ENCODE results near the gene KRTAP19-4.
"Not testable (repeated sequence)": the region's sequence is repeated elsewhere in the genome, so short reads cannot be mapped to it uniquely, and the experiment has no call there.

Gene KRTAP19-4

GRCh38 chr21:30497065-30497464, at the start of gene KRTAP19-4:
KRTAP19-4 (minus strand) TSS chr21:30497165; CDS start chr21:30497110, 55 bp downstream.
- DNase-seq (ENCODE audit: low read depth in 2 of 2, low spot score in 1 of 2): no peak

- no peak for DNase-seq (ENCODE audit: low read depth in 2 of 2, low spot score in 1 of 2)
These were observed 44.8 kb upstream of the KRTAP19-4 start, which contains the start of gene KRTAP19-6 for GRCh38 chr21:30541764-30542163. KRTAP19-6 (minus strand) TSS chr21:30541864; CDS start chr21:30541833, 31 bp downstream.

- no peak for DNase-seq (ENCODE audit: low read depth in 2 of 2, low spot score in 1 of 2)
These were observed 21.9 kb upstream of the KRTAP19-4 start for GRCh38 chr21:30518876-30519275.

GRCh38 chr21:30515681-30516080, 18.7 kb upstream of the KRTAP19-4 start:
- no peak for DNase-seq (ENCODE audit: low read depth in 2 of 2, low spot score in 1 of 2)

- DNase-seq (ENCODE audit: low read depth in 2 of 2, low spot score in 1 of 2): not testable (repeated sequence)
These were observed 8.7 kb upstream of the KRTAP19-4 start for GRCh38 chr21:30505621-30506205.

- DNase-seq (ENCODE audit: low read depth in 2 of 2, low spot score in 1 of 2): no peak
These were observed 5.1 kb upstream of the KRTAP19-4 start, which contains the start of gene KRTAP19-5 for GRCh38 chr21:30502041-30502440. KRTAP19-5 (minus strand) TSS chr21:30502141; CDS start chr21:30502090, 51 bp downstream.

- DNase-seq (ENCODE audit: low read depth in 2 of 2, low spot score in 1 of 2): no peak
These were observed 5.0 kb downstream of the KRTAP19-4 start, which contains the start of gene KRTAP19-3 for GRCh38 chr21:30491963-30492428. KRTAP19-3 (minus strand) TSS chr21:30492013; CDS start chr21:30491957, 56 bp downstream.

GRCh38 chr21:30487336-30487735, 9.6 kb downstream of the KRTAP19-4 start, which contains the start of gene KRTAP19-2:
KRTAP19-2 (minus strand) TSS chr21:30487436; CDS start chr21:30487348, 88 bp downstream.
- DNase-seq (ENCODE audit: low read depth in 2 of 2, low spot score in 1 of 2): no peak

- DNase-seq (ENCODE audit: low read depth in 2 of 2, low spot score in 1 of 2): no peak
These were observed 10.8 kb downstream of the KRTAP19-4 start for GRCh38 chr21:30486180-30486579.

- no peak for DNase-seq (ENCODE audit: low read depth in 2 of 2, low spot score in 1 of 2)
These were observed 14.8 kb downstream of the KRTAP19-4 start for GRCh38 chr21:30482130-30482529.

GRCh38 chr21:30480145-30480544, 16.8 kb downstream of the KRTAP19-4 start, which contains the start of gene KRTAP19-1:
KRTAP19-1 (minus strand) TSS chr21:30480367; CDS start chr21:30480317, 50 bp downstream.
- DNase-seq (ENCODE audit: low read depth in 2 of 2, low spot score in 1 of 2): no peak

GRCh38 chr21:30479259-30479658, 17.7 kb downstream of the KRTAP19-4 start:
- DNase-seq (ENCODE audit: low read depth in 2 of 2, low spot score in 1 of 2): no peak

GRCh38 chr21:30478004-30478403, 19.0 kb downstream of the KRTAP19-4 start:
- DNase-seq (ENCODE audit: low read depth in 2 of 2, low spot score in 1 of 2): no peak

GRCh38 chr21:30468900-30469714, 27.9 kb downstream of the KRTAP19-4 start:
- DNase-seq (ENCODE audit: low read depth in 2 of 2, low spot score in 1 of 2): no peak

- DNase-seq (ENCODE audit: low read depth in 2 of 2, low spot score in 1 of 2): no peak
These were observed 33.3 kb downstream of the KRTAP19-4 start for GRCh38 chr21:30463713-30464112.

- no peak for DNase-seq (ENCODE audit: low read depth in 2 of 2, low spot score in 1 of 2)
These were observed 48.5 kb downstream of the KRTAP19-4 start for GRCh38 chr21:30448514-30448913.

GRCh38 chr21:30447056-30447455, 49.9 kb downstream of the KRTAP19-4 start:
- DNase-seq (ENCODE audit: low read depth in 2 of 2, low spot score in 1 of 2): no peak
